Neural progenitor cell (in vitro differentiated cells): ENCODE measurements around the gene HABP2. TPM values are rescaled to one million over a fixed set of nuclear protein-coding genes. Genes with fewer than 3 reads are reported as not detected.
A peak's percentile ranks its signal among the peaks of the same experiment; 100 is the strongest.

Experiments used
- DNase-seq: peaks from one replicate; pipeline ENCODE4 v3.0.0-alpha.2; 2016; ENCODE audit warnings: low spot score
- H2AFZ ChIP-seq: fragments of 200-600 bp; sonication (generic); replicated peaks from 2 replicates; pipeline ENCODE4 v1.6.1; 2016; ENCODE audit warnings: antibody characterized with exemption
- H3F3A ChIP-seq: fragments of 200-600 bp; sonication (generic); 2 replicates; pipeline ENCODE4 v1.6.1; 2016; ENCODE audit warnings: antibody characterized with exemption, low read depth
- H3K27ac ChIP-seq: fragments of 200-600 bp; sonication (generic); 2 replicates; pipeline ENCODE4 v1.5.1; 2016; ENCODE audit warnings: mild to moderate bottlenecking
- H3K27me3 ChIP-seq: fragments of 200-600 bp; sonication (generic); 2 replicates; pipeline ENCODE4 v1.6.1; 2016; ENCODE audit warnings: mild to moderate bottlenecking, moderate library complexity
- H3K36me3 ChIP-seq: fragments of 200-600 bp; sonication (generic); 2 replicates; pipeline ENCODE4 v1.5.1; 2016
- H3K4me1 ChIP-seq: fragments of 200-600 bp; sonication (generic); 2 replicates; pipeline ENCODE4 v1.6.1; 2016; ENCODE audit warnings: mixed run types
- H3K4me2 ChIP-seq: fragments of 200-600 bp; sonication (generic); 2 replicates; pipeline ENCODE4 v1.6.1; 2016
- H3K4me3 ChIP-seq: fragments of 200-600 bp; sonication (generic); 2 replicates; pipeline ENCODE4 v1.5.1; 2016
- H3K79me2 ChIP-seq: fragments of 200-600 bp; sonication (generic); 2 replicates; pipeline ENCODE4 v1.6.1; 2016; ENCODE audit warnings: low read depth
- H3K9ac ChIP-seq: fragments of 200-600 bp; sonication (generic); 2 replicates; pipeline ENCODE4 v1.6.1; 2016
- H3K9me3 ChIP-seq: fragments of 200-600 bp; sonication (generic); 2 replicates; pipeline ENCODE4 v1.5.1; 2016; ENCODE audit warnings: low read depth
- H4K20me1 ChIP-seq: fragments of 200-600 bp; sonication (generic); 2 replicates; pipeline ENCODE4 v1.6.1; 2016; ENCODE audit warnings: low read depth
- H3K27ac Mint-ChIP-seq: 3 replicates; pipeline ENCODE4 v1.8.0; 2021; ENCODE audit warnings: mixed read lengths
- H3K27me3 Mint-ChIP-seq: 2 replicates; pipeline ENCODE4 v1.8.0; 2022; ENCODE audit warnings: low read depth, mild to moderate bottlenecking, inconsistent platforms, moderate library complexity, mixed read lengths; ENCODE audit not compliant: insufficient read depth
- H3K36me3 Mint-ChIP-seq: 3 replicates; pipeline ENCODE4 v1.8.0; 2021; ENCODE audit warnings: mixed read lengths
- H3K4me1 Mint-ChIP-seq: 3 replicates; pipeline ENCODE4 v1.8.0; 2021; ENCODE audit warnings: mixed read lengths
- H3K4me3 Mint-ChIP-seq: 3 replicates; pipeline ENCODE4 v1.8.0; 2021; ENCODE audit warnings: mild to moderate bottlenecking, moderate library complexity, mixed read lengths
- H3K9me3 Mint-ChIP-seq: 3 replicates; pipeline ENCODE4 v1.8.0; 2020; ENCODE audit warnings: mixed read lengths
- CTCF ChIP-seq: fragments of 200-600 bp; sonication (generic); IDR thresholded peaks from 2 replicates; pipeline ENCODE4 v1.5.1; 2017; ENCODE audit warnings: antibody characterized with exemption, mild to moderate bottlenecking
- EZH2 ChIP-seq: fragments of 200-600 bp; sonication (generic); IDR thresholded peaks from 2 replicates; pipeline ENCODE4 v1.6.1; 2017; ENCODE audit warnings: antibody characterized with exemption, mild to moderate bottlenecking, moderate library complexity
- EZH2phosphoT487 ChIP-seq: fragments of 200-600 bp; sonication (generic); IDR thresholded peaks from 2 replicates; pipeline ENCODE4 v1.6.1; 2017; ENCODE audit warnings: antibody characterized with exemption
- total RNA-seq: library from RNA; depleted of rRNA; stranded (reverse); fragments of >200 nt; gene quantifications from 2 replicates; pipeline ENCODE4 v1.2.3, GENCODE V29; 2015; ENCODE audit warnings: low replicate concordance

The HABP2 gene
- total RNA-seq, 1 donor from 2014 or later = not detected

- peak overlapping the region; percentile 63 for H3K4me2 ChIP-seq
- Mint-ChIP-seq H3K4me3 (no peak overlapping the region), H3K27me3 (peaks cover 17% of the 10 kb centered on the region), H3K9me3 (peaks cover under 1% of the 10 kb centered on the region), H3K27ac (no peak overlapping the region), H3K36me3 (no peaks in the 10 kb centered on the region), H3K4me1 (peaks cover 26% of the 10 kb centered on the region)
- H3K9me3 ChIP-seq = no peaks in the 10 kb centered on the region
- peak; percentile 70 for DNase-seq
- no peak overlapping the region for H3K4me3 ChIP-seq
- no peaks in the 10 kb centered on the region for H3K36me3 ChIP-seq
- H3F3A ChIP-seq = peaks cover 46% of the 10 kb centered on the region
- no peaks in the 10 kb centered on the region for H3K79me2 ChIP-seq
- TF ChIP-seq CTCF (no peak), EZH2phosphoT487 (no peak), EZH2 (no peak)
- peak overlapping the region; percentile 90 for H3K27ac ChIP-seq
- peaks cover 34% of the 10 kb centered on the region for H3K27me3 ChIP-seq
- H3K4me1 ChIP-seq = peaks cover 50% of the 10 kb centered on the region
- no peak overlapping the region for H3K9ac ChIP-seq
- no peaks in the 10 kb centered on the region for H4K20me1 ChIP-seq
- H2AFZ ChIP-seq = no peak overlapping the region
Observed at GRCh38 chr10:113555751-113556150, 2.9 kb downstream of the HABP2 start.

- H3K4me1 ChIP-seq = peaks cover 50% of the 10 kb centered on the region
- H3F3A ChIP-seq = peaks cover 46% of the 10 kb centered on the region
- DNase-seq = no peak
- no peak overlapping the region for H3K4me3 Mint-ChIP-seq
- no peak overlapping the region for H2AFZ ChIP-seq
- no peaks in the 10 kb centered on the region for H4K20me1 ChIP-seq
- peaks cover 17% of the 10 kb centered on the region for H3K27me3 Mint-ChIP-seq
- H3K4me3 ChIP-seq = peak overlapping the region; percentile 39
- peak overlapping the region; percentile 75 for H3K4me2 ChIP-seq
- no peaks in the 10 kb centered on the region for H3K36me3 Mint-ChIP-seq
- peaks cover 39% of the 10 kb centered on the region for H3K27me3 ChIP-seq
- H3K9me3 ChIP-seq = no peaks in the 10 kb centered on the region
- no peaks in the 10 kb centered on the region for H3K36me3 ChIP-seq
- no peaks in the 10 kb centered on the region for H3K79me2 ChIP-seq
- no peak for TF ChIP-seq CTCF
- no peak for TF ChIP-seq EZH2phosphoT487
- H3K4me1 Mint-ChIP-seq = peaks cover 24% of the 10 kb centered on the region
- no peaks in the 10 kb centered on the region for H3K9me3 Mint-ChIP-seq
- H3K9ac ChIP-seq = no peak overlapping the region
- no peak overlapping the region for H3K27ac ChIP-seq
- no peak overlapping the region for H3K27ac Mint-ChIP-seq
Observed at GRCh38 chr10:113557424-113557862, 4.6 kb downstream of the HABP2 start.

- H3K9me3 ChIP-seq = no peaks in the 10 kb centered on the region
- TF ChIP-seq EZH2phosphoT487 = no peak
- no peak for TF ChIP-seq EZH2
- TF ChIP-seq CTCF = no peak
- Mint-ChIP-seq H3K36me3 (no peaks in the 10 kb centered on the region), H3K9me3 (no peaks in the 10 kb centered on the region), H3K27me3 (peaks cover 17% of the 10 kb centered on the region), H3K27ac (no peak overlapping the region), H3K4me3 (peak overlapping the region; percentile 65), H3K4me1 (peaks cover 24% of the 10 kb centered on the region)
- H3K4me2 ChIP-seq = peak overlapping the region; percentile 75
- H2AFZ ChIP-seq = no peak overlapping the region
- peaks cover 46% of the 10 kb centered on the region for H3F3A ChIP-seq
- peak overlapping the region; percentile 26 for H3K27ac ChIP-seq
- no peaks in the 10 kb centered on the region for H3K36me3 ChIP-seq
- peaks cover 41% of the 10 kb centered on the region for H3K27me3 ChIP-seq
- peaks cover 52% of the 10 kb centered on the region for H3K4me1 ChIP-seq
- H3K4me3 ChIP-seq = peak overlapping the region; percentile 39
- H3K79me2 ChIP-seq = no peaks in the 10 kb centered on the region
- no peak overlapping the region for H3K9ac ChIP-seq
- DNase-seq = peak; percentile 60
- no peaks in the 10 kb centered on the region for H4K20me1 ChIP-seq
Observed at GRCh38 chr10:113557903-113558321, 5.1 kb downstream of the HABP2 start.
